ENCODE results near the gene PIM1.
"Not testable (repeated sequence)": the region's sequence is repeated elsewhere in the genome, so short reads cannot be mapped to it uniquely, and the experiment has no call there.

The PIM1 gene

GRCh38 chr6:37177077-37177934 is 7.4 kb downstream of the PIM1 start:
- Histone ChIP-seq H3K9me3 (ENCODE audit: insufficient read depth, low read depth, low read length) (peaks cover 1% of the 10 kb centered on the region), H3K79me2 (ENCODE audit: control insufficient read depth, insufficient read depth, low read length, poor library complexity) (no peaks in the 10 kb centered on the region), H2BK120ac (ENCODE audit: insufficient read depth, low read length, poor library complexity) (no peak overlapping the region), H2BK5ac (ENCODE audit: low read depth, low read length, poor library complexity) (no peak overlapping the region), H3K4ac (ENCODE audit: low read depth, low read length) (no peak overlapping the region), H3K18ac (ENCODE audit: low read length) (no peak overlapping the region), H3K27me3 (ENCODE audit: insufficient read depth, low read length) (no peaks in the 10 kb centered on the region), H2AK5ac (ENCODE audit: low read length) (no peak overlapping the region), H3K23ac (ENCODE audit: low read length) (no peak overlapping the region), H4K12ac (ENCODE audit: low read depth, low read length) (no peak overlapping the region), H3K4me1 (ENCODE audit: control insufficient read depth in 1 of 2, insufficient read depth in 2 of 2, low read length in 2 of 2) (no peaks in the 10 kb centered on the region), H2BK12ac (ENCODE audit: low read length) (no peak overlapping the region), H3K4me2 (ENCODE audit: low read length) (no peak overlapping the region), H3K4me3 (ENCODE audit: low read depth, low read length) (no peak overlapping the region), H2AFZ (ENCODE audit: insufficient read depth, low read length, poor library complexity) (no peak overlapping the region), H3K27ac (ENCODE audit: low read depth, low read length) (no peak overlapping the region), H3K9ac (ENCODE audit: low read length) (no peak overlapping the region), H4K8ac (ENCODE audit: low read depth, low read length) (no peak overlapping the region), H4K91ac (ENCODE audit: low read depth, low read length) (no peak overlapping the region), H3K36me3 (ENCODE audit: control insufficient read depth in 1 of 2, insufficient read depth in 2 of 2, low read length in 2 of 2) (peaks cover 15 to 21% of the 10 kb centered on the region in 2 experiments), H3K14ac (ENCODE audit: low read length) (no peak overlapping the region), H3K79me1 (ENCODE audit: low read length) (no peaks in the 10 kb centered on the region)
- no CpG with 5 or more reads among the region's 10 CpGs for WGBS (ENCODE audit: extremely low coverage, insufficient coverage, insufficient read length)
- DNase-seq: no peak

- Histone ChIP-seq H2BK5ac (ENCODE audit: low read depth, low read length, poor library complexity) (no peak overlapping the region), H3K4ac (ENCODE audit: low read depth, low read length) (no peak overlapping the region), H3K23ac (ENCODE audit: low read length) (no peak overlapping the region), H2BK120ac (ENCODE audit: insufficient read depth, low read length, poor library complexity) (no peak overlapping the region), H3K9ac (ENCODE audit: low read length) (no peak overlapping the region), H3K4me1 (ENCODE audit: control insufficient read depth in 1 of 2, insufficient read depth in 2 of 2, low read length in 2 of 2) (no peaks in the 10 kb centered on the region), H3K18ac (ENCODE audit: low read length) (no peak overlapping the region), H3K4me3 (ENCODE audit: low read depth, low read length) (no peak overlapping the region), H2AK5ac (ENCODE audit: low read length) (no peak overlapping the region), H4K8ac (ENCODE audit: low read depth, low read length) (no peak overlapping the region), H4K12ac (ENCODE audit: low read depth, low read length) (no peak overlapping the region), H3K4me2 (ENCODE audit: low read length) (no peak overlapping the region), H3K79me2 (ENCODE audit: control insufficient read depth, insufficient read depth, low read length, poor library complexity) (no peaks in the 10 kb centered on the region), H3K27me3 (ENCODE audit: insufficient read depth, low read length) (no peaks in the 10 kb centered on the region), H3K14ac (ENCODE audit: low read length) (no peak overlapping the region), H3K79me1 (ENCODE audit: low read length) (no peaks in the 10 kb centered on the region), H2BK12ac (ENCODE audit: low read length) (no peak overlapping the region), H2AFZ (ENCODE audit: insufficient read depth, low read length, poor library complexity) (no peak overlapping the region), H4K91ac (ENCODE audit: low read depth, low read length) (no peak overlapping the region), H3K9me3 (ENCODE audit: insufficient read depth, low read depth, low read length) (peaks cover 1% of the 10 kb centered on the region), H3K36me3 (ENCODE audit: control insufficient read depth in 1 of 2, insufficient read depth in 2 of 2, low read length in 2 of 2) (peaks cover 13 to 19% of the 10 kb centered on the region in 2 experiments), H3K27ac (ENCODE audit: low read depth, low read length) (no peak overlapping the region)
- no peak for DNase-seq
- no CpG with 5 or more reads among the region's 8 CpGs for WGBS (ENCODE audit: extremely low coverage, insufficient coverage, insufficient read length)
Measured at GRCh38 chr6:37177935-37178517, 8.1 kb downstream of the PIM1 start.

DNA sequence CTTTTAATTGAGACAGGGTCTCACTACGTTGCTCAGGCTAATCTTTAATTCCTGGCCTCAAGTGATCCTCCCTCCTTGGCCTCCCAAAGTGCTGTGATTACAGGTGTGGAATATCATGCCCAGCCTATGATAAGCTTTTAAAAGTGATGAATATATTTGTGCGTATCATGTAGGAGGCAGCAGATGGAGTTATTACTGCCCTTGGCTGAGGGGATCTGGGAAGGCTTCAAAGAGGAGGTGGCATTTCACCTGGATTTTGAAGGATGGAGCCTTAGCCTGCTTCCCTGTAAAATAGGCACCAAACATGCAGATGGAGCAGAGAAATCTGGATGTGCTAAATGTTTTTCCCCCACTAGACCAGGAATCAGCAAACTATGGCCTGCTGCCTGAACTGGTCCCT is 10.1 kb downstream of the PIM1 start:
- Histone ChIP-seq H2AK5ac (ENCODE audit: low read length) (no peak overlapping the region), H2BK12ac (ENCODE audit: low read length) (no peak overlapping the region), H2BK120ac (ENCODE audit: insufficient read depth, low read length, poor library complexity) (no peak overlapping the region), H4K12ac (ENCODE audit: low read depth, low read length) (no peak overlapping the region), H3K27me3 (ENCODE audit: insufficient read depth, low read length) (no peaks in the 10 kb centered on the region), H3K4ac (ENCODE audit: low read depth, low read length) (no peak overlapping the region), H3K9ac (ENCODE audit: low read length) (no peak overlapping the region), H3K18ac (ENCODE audit: low read length) (no peak overlapping the region), H3K14ac (ENCODE audit: low read length) (no peak overlapping the region), H4K91ac (ENCODE audit: low read depth, low read length) (no peak overlapping the region), H3K9me3 (ENCODE audit: insufficient read depth, low read depth, low read length) (no peaks in the 10 kb centered on the region), H3K4me3 (ENCODE audit: low read depth, low read length) (no peak overlapping the region), H3K36me3 (ENCODE audit: control insufficient read depth in 1 of 2, insufficient read depth in 2 of 2, low read length in 2 of 2) (peaks cover under 1 to 2% of the 10 kb centered on the region in 2 experiments), H3K23ac (ENCODE audit: low read length) (no peak overlapping the region), H2AFZ (ENCODE audit: insufficient read depth, low read length, poor library complexity) (no peak overlapping the region), H4K8ac (ENCODE audit: low read depth, low read length) (no peak overlapping the region), H2BK5ac (ENCODE audit: low read depth, low read length, poor library complexity) (no peak overlapping the region), H3K27ac (ENCODE audit: low read depth, low read length) (no peak overlapping the region), H3K4me2 (ENCODE audit: low read length) (no peak overlapping the region), H3K4me1 (ENCODE audit: control insufficient read depth in 1 of 2, insufficient read depth in 2 of 2, low read length in 2 of 2) (no peaks in the 10 kb centered on the region), H3K79me1 (ENCODE audit: low read length) (no peaks in the 10 kb centered on the region), H3K79me2 (ENCODE audit: control insufficient read depth, insufficient read depth, low read length, poor library complexity) (no peaks in the 10 kb centered on the region)
- no CpG with 5 or more reads among the region's 2 CpGs for WGBS (ENCODE audit: extremely low coverage, insufficient coverage, insufficient read length)
- DNase-seq: no peak

DNA sequence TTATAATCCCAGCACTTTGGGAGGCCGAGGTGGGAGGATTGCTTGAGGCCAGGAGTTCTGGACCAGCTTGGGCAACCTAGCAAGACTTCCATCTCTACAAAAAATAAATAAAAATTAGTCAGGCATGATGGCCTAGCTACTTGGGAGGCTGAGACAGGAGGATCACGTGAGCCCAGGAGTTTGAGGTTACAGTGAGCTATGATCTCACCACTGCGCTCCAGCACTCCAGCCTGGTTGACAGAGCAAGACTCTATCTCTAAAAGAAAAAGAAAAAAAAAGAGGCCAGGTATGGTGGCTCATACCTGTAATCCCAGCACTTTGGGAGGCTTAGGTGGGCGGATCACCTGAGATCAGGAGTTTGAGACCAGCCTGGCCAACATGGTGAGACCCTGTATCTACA is 10.7 kb downstream of the PIM1 start:
- WGBS (ENCODE audit: extremely low coverage, insufficient coverage, insufficient read length): no CpG with 5 or more reads among the region's 4 CpGs
- not testable (repeated sequence) for H3K27me3 ChIP-seq (ENCODE audit: insufficient read depth, low read length)

More for the DNA sequence above, 10.7 kb downstream of the PIM1 start:
- H3K27ac ChIP-seq (ENCODE audit: low read depth, low read length); H3K4me1 ChIP-seq (ENCODE audit: control insufficient read depth in 1 of 2, insufficient read depth in 2 of 2, low read length in 2 of 2); H3K9me3 ChIP-seq (ENCODE audit: insufficient read depth, low read depth, low read length); DNase-seq; H2BK12ac ChIP-seq (ENCODE audit: low read length); H4K8ac ChIP-seq (ENCODE audit: low read depth, low read length); H3K36me3 ChIP-seq (ENCODE audit: control insufficient read depth in 1 of 2, insufficient read depth in 2 of 2, low read length in 2 of 2); H3K4me2 ChIP-seq (ENCODE audit: low read length); H2AK5ac ChIP-seq (ENCODE audit: low read length); H3K9ac ChIP-seq (ENCODE audit: low read length); H2BK120ac ChIP-seq (ENCODE audit: insufficient read depth, low read length, poor library complexity); H4K91ac ChIP-seq (ENCODE audit: low read depth, low read length); H4K12ac ChIP-seq (ENCODE audit: low read depth, low read length); H3K18ac ChIP-seq (ENCODE audit: low read length); H3K79me1 ChIP-seq (ENCODE audit: low read length); H3K79me2 ChIP-seq (ENCODE audit: control insufficient read depth, insufficient read depth, low read length, poor library complexity); H2BK5ac ChIP-seq (ENCODE audit: low read depth, low read length, poor library complexity); H3K4me3 ChIP-seq (ENCODE audit: low read depth, low read length); H3K23ac ChIP-seq (ENCODE audit: low read length); H2AFZ ChIP-seq (ENCODE audit: insufficient read depth, low read length, poor library complexity); H3K14ac ChIP-seq (ENCODE audit: low read length); H3K4ac ChIP-seq (ENCODE audit: low read depth, low read length): not testable (repeated sequence)

All from trophoblast cell (in vitro differentiated cells and primary cell).